Regular cardiac myocyte (primary cell): ENCODE measurements around the gene PRPSAP2. TPM values are rescaled to one million over a fixed set of nuclear protein-coding genes. Genes with fewer than 3 reads are reported as not detected.

ENCODE experiments used
- total RNA-seq: library from RNA; depleted of rRNA; stranded (reverse); fragments of >200 nt; gene quantifications from 2 replicates; pipeline ENCODE4 v1.2.3, GENCODE V29; 2014

Gene PRPSAP2, protein sequence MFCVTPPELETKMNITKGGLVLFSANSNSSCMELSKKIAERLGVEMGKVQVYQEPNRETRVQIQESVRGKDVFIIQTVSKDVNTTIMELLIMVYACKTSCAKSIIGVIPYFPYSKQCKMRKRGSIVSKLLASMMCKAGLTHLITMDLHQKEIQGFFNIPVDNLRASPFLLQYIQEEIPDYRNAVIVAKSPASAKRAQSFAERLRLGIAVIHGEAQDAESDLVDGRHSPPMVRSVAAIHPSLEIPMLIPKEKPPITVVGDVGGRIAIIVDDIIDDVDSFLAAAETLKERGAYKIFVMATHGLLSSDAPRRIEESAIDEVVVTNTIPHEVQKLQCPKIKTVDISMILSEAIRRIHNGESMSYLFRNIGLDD
- 51.0 and 51.8 TPM in 2 replicates for total RNA-seq

DNA sequence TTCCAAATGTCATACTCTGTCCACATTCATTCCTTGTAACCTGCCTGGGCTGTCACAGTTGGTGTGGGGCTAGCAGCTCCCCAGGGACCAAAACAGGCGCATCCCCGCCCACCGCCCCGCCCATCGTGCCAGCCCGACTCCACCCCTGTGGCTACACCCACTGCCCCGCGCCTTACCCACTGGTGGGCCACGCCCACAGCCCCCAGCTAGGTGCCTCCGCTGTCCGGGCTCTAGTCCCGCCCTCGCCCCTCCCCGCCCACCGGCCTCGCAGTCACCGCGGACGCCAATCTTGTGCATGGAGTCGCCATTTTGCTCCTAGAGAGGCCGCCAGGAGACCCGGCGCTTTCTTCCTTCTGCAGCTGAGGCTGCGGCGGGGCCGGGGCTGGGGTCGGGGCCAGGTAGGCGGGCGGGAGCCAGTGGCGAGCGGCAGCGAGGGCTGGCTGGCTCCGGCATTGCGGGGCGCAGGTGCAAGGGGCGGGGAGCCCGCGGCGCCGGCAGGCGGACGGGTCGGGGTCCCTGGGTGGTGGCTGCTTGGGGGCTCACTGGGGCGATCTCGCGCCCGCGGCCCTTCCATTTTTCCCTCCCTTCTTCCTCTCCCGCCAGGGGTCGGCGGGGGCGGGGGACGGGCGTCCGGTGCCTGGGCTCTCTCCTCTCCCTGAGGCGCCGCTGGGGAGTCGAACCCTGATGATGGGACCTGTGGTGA, at the start of gene PRPSAP2:
TSS of gene PRPSAP2 (plus strand) at position 268 of the 703 bp plus-strand sequence. CDS start 7,703 bp downstream, outside the sequence.

DNA sequence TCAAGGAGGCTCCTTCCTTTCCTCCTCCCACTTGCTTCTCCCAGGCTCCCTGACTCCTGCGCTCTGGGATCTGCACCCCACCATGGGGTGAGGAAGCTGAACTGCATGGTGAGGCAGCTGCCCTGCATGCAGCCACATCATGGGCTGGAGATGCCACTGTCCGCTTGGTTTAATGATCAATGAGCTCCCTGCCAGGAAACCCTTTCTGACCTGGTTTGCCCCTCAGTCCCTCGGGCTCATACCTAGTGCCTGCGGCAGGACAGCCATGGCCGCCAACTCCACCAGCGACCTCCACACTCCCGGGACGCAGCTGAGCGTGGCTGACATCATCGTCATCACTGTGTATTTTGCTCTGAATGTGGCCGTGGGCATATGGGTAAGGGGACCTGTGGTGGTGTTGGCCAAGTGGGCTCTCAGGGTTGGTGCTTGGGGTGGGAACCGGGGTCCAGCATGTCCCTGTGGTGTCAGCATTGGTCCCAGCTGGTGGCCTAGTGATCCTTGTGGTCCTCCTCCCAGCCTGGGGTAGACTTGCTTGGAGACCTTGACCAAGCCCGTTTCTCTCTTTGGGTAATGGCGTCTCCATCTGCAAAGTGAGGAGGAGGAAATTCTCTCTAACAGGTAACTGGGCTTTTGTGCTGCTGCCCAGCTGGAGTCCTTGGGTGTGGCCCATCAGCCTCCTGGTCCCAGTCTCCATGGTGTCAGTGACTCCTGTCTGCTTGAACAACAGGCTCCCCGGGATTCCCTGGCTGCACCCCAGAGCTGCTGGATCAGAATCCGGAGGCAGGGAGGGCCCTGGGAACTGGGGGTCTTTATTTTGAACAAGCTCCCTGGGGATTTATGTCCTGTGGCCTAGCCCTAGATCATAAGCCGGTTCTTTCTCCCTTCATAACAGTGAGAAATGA, 94.3 kb downstream of the PRPSAP2 start, which contains the start of gene SLC5A10:
TSS of gene SLC5A10 (plus strand) at position 225 of the 902 bp plus-strand sequence. CDS start at position 266, 41 bp downstream.

Other genes starting within 250 kb of the PRPSAP2 start
- gene TBC1D28, start 213.7 kb upstream of the PRPSAP2 start, total RNA-seq: not detected in 2 replicates
- 3.5 and 5.4 TPM in 2 replicates for gene FOXO3B, start 175.8 kb upstream of the PRPSAP2 start, total RNA-seq
- 0.28 TPM in 1 of 2 replicates, not detected in the other for gene FBXW10, start 114.1 kb upstream of the PRPSAP2 start, total RNA-seq
- 115 and 183 TPM in 2 replicates for gene TVP23B, start 76.9 kb upstream of the PRPSAP2 start, total RNA-seq
- gene SLC5A10, start 94.0 kb downstream of the PRPSAP2 start, total RNA-seq: under 0.01 TPM in 1 of 2 replicates, not detected in the other
- 18.6 and 24.2 TPM in 2 replicates for gene FAM83G, start 146.6 kb downstream of the PRPSAP2 start, total RNA-seq
- gene GRAP, start 188.8 kb downstream of the PRPSAP2 start, total RNA-seq: 0.58 and 0.85 TPM in 2 replicates